Aorta (tissue), 5 donors: ENCODE results near the gene PLPPR4. TPM values are rescaled to one million over a fixed set of nuclear protein-coding genes. Genes with fewer than 3 reads are reported as not detected.
"Not testable (repeated sequence)": the region's sequence is repeated elsewhere in the genome, so short reads cannot be mapped to it uniquely, and the experiment has no call there.

Experiments used
- ATAC-seq: fragments of 200-7000 bp; cut with Tn5 transposase; one replicate; pipeline ENCODE4 v1.9.1; 2022; ENCODE audit warnings: moderate library complexity; ENCODE audit not compliant: low FRiP score
- DNase-seq, 2 donors: peaks; one replicate each; pipeline ENCODE4 v3.0.0-alpha.2; 2020
- H3K27ac ChIP-seq, 2 donors: one replicate each; pipeline ENCODE4 v1.5.1; 2013; ENCODE audit warnings: low read length in 2 of 2, mild to moderate bottlenecking in 2 of 2, moderate library complexity in 2 of 2, control low read depth in 1 of 2, inconsistent platforms in 1 of 2, low read depth in 1 of 2
- H3K27me3 ChIP-seq, 2 donors: one replicate each; pipeline ENCODE4 v1.6.1; 2013; ENCODE audit warnings: control low read depth in 1 of 2, low read length in 1 of 2, mild to moderate bottlenecking in 1 of 2, moderate library complexity in 1 of 2; ENCODE audit not compliant: insufficient read depth in 2 of 2, control insufficient read depth in 1 of 2
- H3K36me3 ChIP-seq, 2 donors: one replicate each; pipeline ENCODE4 v1.6.1; 2013; ENCODE audit warnings: control low read depth in 1 of 2, low read length in 1 of 2, mild to moderate bottlenecking in 1 of 2; ENCODE audit not compliant: insufficient read depth in 2 of 2, control insufficient read depth in 1 of 2
- H3K4me1 ChIP-seq, 2 donors: one replicate each; pipeline ENCODE4 v1.6.1; 2013; ENCODE audit warnings: low read length in 2 of 2, control low read depth in 1 of 2, mild to moderate bottlenecking in 1 of 2, moderate library complexity in 1 of 2; ENCODE audit not compliant: insufficient read depth in 2 of 2, control insufficient read depth in 1 of 2
- H3K4me3 ChIP-seq, 2 donors: one replicate each; pipeline ENCODE4 v1.5.1; 2013; ENCODE audit warnings: low read length in 2 of 2, control low read depth in 1 of 2, mild to moderate bottlenecking in 1 of 2
- H3K9me3 ChIP-seq: one replicate; pipeline ENCODE4 v1.6.1; 2013; ENCODE audit warnings: mild to moderate bottlenecking, low read length; ENCODE audit not compliant: control insufficient read depth
- WGBS, 2 donors: extraction: QIAGEN DNeasy Blood & Tissue Kit; methylation state at CpG; one replicate each; pipeline ENCODE4 v1.1.7; 2013; 5-methylcytosine and 5-hydroxymethylcytosine counted together
- intact Hi-C, 2 donors: fragments of 100-400 bp; cut with DNase I; formaldehyde crosslinking; loops; one replicate each; pipeline versions ENCODE4 v1.14.2 to v1.15.0; 2022
- polyA plus RNA-seq, 2 donors: library from polyadenylated mRNA; stranded (reverse); fragments of 200-250 nt; gene quantifications; one replicate each; pipeline ENCODE4 v1.2.3, GENCODE V29; 2013
- total RNA-seq, 2 donors: library from RNA; stranded (reverse); fragmentation: NEBNext Ultra II Directional; extraction: Animal tissue kit (Norgen Biotek cat#: 25700); gene quantifications; one replicate each; pipeline ENCODE4 v1.2.1, GENCODE V29; 2021
- donor health status: healthy with polysubstance abuse.
- donor health status: Bipolar disorder and iron deficiency.
- donor health status: DM: no; HTN: no; CAD: no.
- donor health status: DM: no; HTN: no; CAD: no.
- donor health status: DM: yes; HTN: yes; CAD: no.

The PLPPR4 gene
- total and polyA plus RNA-seq, 4 donors, result 0.36 to 7.2 (median 3.8) TPM; not detected in 1

DNA sequence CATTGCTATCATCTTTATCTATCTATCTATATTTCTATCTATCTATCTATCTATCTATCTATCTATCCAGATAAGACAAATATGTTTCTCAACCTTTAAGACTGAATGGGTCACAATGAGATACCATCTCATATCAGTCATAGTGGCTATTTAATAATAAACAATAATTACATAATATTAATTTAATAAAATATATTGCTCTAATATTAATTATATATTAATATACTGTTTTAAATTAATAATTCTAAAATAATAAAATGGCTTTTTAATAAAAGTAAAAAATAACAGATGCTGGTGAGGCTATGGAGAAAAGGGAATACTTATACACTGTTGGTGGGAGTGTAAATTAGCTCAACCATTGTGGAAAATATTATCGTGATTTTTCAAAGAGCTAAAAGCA lies 13.0 kb upstream of the PLPPR4 start:
- DNase-seq (no peak), ATAC-seq (no peak)
- Histone ChIP-seq H3K27me3 (no peaks in the 10 kb centered on the region), H3K9me3 (no peaks in the 10 kb centered on the region), H3K36me3 (no peaks in the 10 kb centered on the region), H3K27ac (no peak overlapping the region), H3K4me3 (no peak overlapping the region), H3K4me1 (no peaks in the 10 kb centered on the region)
- 88 to 90% methylated on average over 1 of the region's 1 CpG for WGBS, 2 donors
- intact Hi-C loops, result no loop called here

- no peak for ATAC-seq
- no peaks in the 10 kb centered on the region for H3K27me3 ChIP-seq
- intact Hi-C loops, result no loop called here
- H3K36me3 ChIP-seq, result no peaks in the 10 kb centered on the region
- no peaks in the 10 kb centered on the region for H3K4me1 ChIP-seq
- no peak overlapping the region for H3K27ac ChIP-seq
- H3K4me3 ChIP-seq, result no peak overlapping the region
- no peak for DNase-seq
- 59 to 68% methylated on average over 2 of the region's 2 CpGs for WGBS, 2 donors
- no peaks in the 10 kb centered on the region for H3K9me3 ChIP-seq
Observed at GRCh38 chr1:99252630-99253029, 11.7 kb upstream of the PLPPR4 start.

DNA sequence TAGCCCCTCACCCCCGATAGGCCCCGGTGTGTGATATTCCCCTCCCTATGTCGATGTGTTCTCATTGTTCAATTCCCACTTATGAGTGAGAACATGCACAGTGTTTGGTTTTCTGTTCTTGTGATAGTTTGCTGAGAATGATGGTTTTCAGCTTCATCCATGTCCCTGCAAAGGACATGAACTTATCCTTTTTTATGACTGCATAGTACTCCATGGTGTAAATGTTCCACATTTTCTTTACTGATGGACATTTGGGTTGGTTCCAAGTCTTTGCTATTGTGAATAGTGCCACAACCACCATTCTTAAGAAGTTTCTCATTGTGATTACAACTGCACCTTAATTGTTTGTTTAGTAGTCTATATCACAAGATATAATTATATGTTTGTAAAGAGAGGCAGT lies 3.9 kb upstream of the PLPPR4 start:
- H3K4me1 ChIP-seq, ATAC-seq, intact Hi-C loops, DNase-seq, H3K4me3 ChIP-seq, H3K27ac ChIP-seq, H3K27me3 ChIP-seq, H3K9me3 ChIP-seq, H3K36me3 ChIP-seq: not testable (repeated sequence)
- 97 to 100% methylated on average over 3 of the region's 3 CpGs for WGBS, 2 donors

- H3K27ac ChIP-seq, result no peak overlapping the region
- DNase-seq, result no peak
- no peaks in the 10 kb centered on the region for H3K4me1 ChIP-seq
- intact Hi-C loops, result no loop called here
- no peak overlapping the region for H3K4me3 ChIP-seq
- H3K36me3 ChIP-seq, result no peaks in the 10 kb centered on the region
- 50 to 52% methylated on average over 3 of the region's 3 CpGs for WGBS, 2 donors
- no peak for ATAC-seq
- peaks cover 6% of the 10 kb centered on the region for H3K9me3 ChIP-seq
- H3K27me3 ChIP-seq, result no peaks in the 10 kb centered on the region
Observed at GRCh38 chr1:99265124-99265523, 832 bp downstream of the PLPPR4 start.

GRCh38 chr1:99266726-99267125 lies 2.4 kb downstream of the PLPPR4 start:
- no peaks in the 10 kb centered on the region for H3K36me3 ChIP-seq
- H3K4me3 ChIP-seq, result no peak overlapping the region
- H3K27ac ChIP-seq, result no peak overlapping the region
- no peak for DNase-seq
- no peaks in the 10 kb centered on the region for H3K4me1 ChIP-seq
- H3K27me3 ChIP-seq, result no peaks in the 10 kb centered on the region
- WGBS, 2 donors, result 53 to 61% methylated on average over 2 of the region's 2 CpGs
- intact Hi-C loops, result no loop called here
- peaks cover 6% of the 10 kb centered on the region for H3K9me3 ChIP-seq
- no peak for ATAC-seq

GRCh38 chr1:99268021-99268420 lies 3.7 kb downstream of the PLPPR4 start:
- 76 to 92% methylated on average over 1 of the region's 1 CpG for WGBS, 2 donors
- DNase-seq (no peak), ATAC-seq (no peak)
- intact Hi-C loops, result no loop called here
- Histone ChIP-seq H3K27ac (no peak overlapping the region), H3K4me1 (no peaks in the 10 kb centered on the region), H3K9me3 (peaks cover 6% of the 10 kb centered on the region), H3K4me3 (no peak overlapping the region), H3K36me3 (no peaks in the 10 kb centered on the region), H3K27me3 (no peaks in the 10 kb centered on the region)

DNA sequence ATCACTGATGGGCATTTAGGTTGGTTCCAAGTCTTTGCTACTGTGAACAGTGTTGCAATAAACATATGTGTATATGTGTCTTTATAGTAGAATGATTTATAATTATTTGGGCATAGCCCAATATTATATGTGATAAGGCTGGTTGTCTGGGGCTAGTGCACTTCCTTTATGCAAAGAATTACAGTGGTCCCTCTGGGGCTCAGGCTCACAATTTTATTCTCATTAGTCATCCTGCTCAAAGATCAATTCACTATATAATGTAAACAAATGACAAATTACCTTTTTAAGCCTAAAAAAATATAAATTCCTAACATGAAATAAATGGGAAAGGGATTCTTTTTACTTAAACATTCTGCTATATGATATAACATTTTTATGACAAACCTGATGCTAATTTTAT lies 5.0 kb downstream of the PLPPR4 start:
- Histone ChIP-seq H3K36me3 (no peaks in the 10 kb centered on the region), H3K4me3 (no peak overlapping the region), H3K9me3 (peaks cover 2% of the 10 kb centered on the region), H3K27ac (no peak overlapping the region), H3K4me1 (no peaks in the 10 kb centered on the region), H3K27me3 (no peaks in the 10 kb centered on the region)
- no peak for DNase-seq
- no peak for ATAC-seq
- intact Hi-C loops, result no loop called here

GRCh38 chr1:99270646-99271045 lies 6.4 kb downstream of the PLPPR4 start:
- Histone ChIP-seq H3K36me3 (no peaks in the 10 kb centered on the region), H3K9me3 (peaks cover 2% of the 10 kb centered on the region), H3K27me3 (no peaks in the 10 kb centered on the region), H3K4me3 (no peak overlapping the region), H3K27ac (no peak overlapping the region), H3K4me1 (no peaks in the 10 kb centered on the region)
- ATAC-seq (no peak), DNase-seq (no peak)
- WGBS, 2 donors, result 79 to 80% methylated on average over 1 of the region's 1 CpG
- intact Hi-C loops, result no loop called here

- DNase-seq (no peak), ATAC-seq (no peak)
- no peaks in the 10 kb centered on the region for H3K36me3 ChIP-seq
- no peaks in the 10 kb centered on the region for H3K27me3 ChIP-seq
- no peak overlapping the region for H3K27ac ChIP-seq
- intact Hi-C loops, result no loop called here
- peaks cover 2% of the 10 kb centered on the region for H3K9me3 ChIP-seq
- no peak overlapping the region for H3K4me3 ChIP-seq
- H3K4me1 ChIP-seq, result no peaks in the 10 kb centered on the region
Observed at GRCh38 chr1:99271249-99271648, 7.0 kb downstream of the PLPPR4 start.
